HepG2 (cell line): Measurements from ENCODE around the gene SECTM1. TPM values are rescaled to one million over a fixed set of nuclear protein-coding genes. Genes with fewer than 3 reads are reported as not detected.

ENCODE experiments used
- ATM ChIP-seq: fragments of 450-650 bp; IDR thresholded peaks from 2 replicates; pipeline ENCODE4 v1.7.1; 2017; ENCODE audit warnings: mild to moderate bottlenecking, borderline replicate concordance
- CCDC6 ChIP-seq: sonication (generic); formaldehyde crosslinking; IDR thresholded peaks from 2 replicates; pipeline ENCODE4 v1.8.1; 2022; ENCODE audit warnings: mild to moderate bottlenecking, missing genetic modification reagents, moderate library complexity
- FOXO1 ChIP-seq: sonication (generic); formaldehyde crosslinking; IDR thresholded peaks from 2 replicates; pipeline ENCODE4 v1.4.0; 2020; ENCODE audit warnings: missing genetic modification reagents
- NFAT5 ChIP-seq: sonication (generic); formaldehyde crosslinking; IDR thresholded peaks from 2 replicates; pipeline ENCODE4 v1.4.0; 2020; ENCODE audit warnings: missing genetic modification reagents
- RFXANK ChIP-seq: IDR thresholded peaks from 2 replicates; pipeline ENCODE4 v1.6.1; 2016
- SIX4 ChIP-seq: sonication (generic); formaldehyde crosslinking; IDR thresholded peaks from 2 replicates; pipeline ENCODE4 v1.4.0; 2020; ENCODE audit warnings: missing genetic modification reagents
- TOPORS ChIP-seq: sonication (generic); formaldehyde crosslinking; IDR thresholded peaks from 2 replicates; pipeline ENCODE4 v1.8.0; 2023; ENCODE audit warnings: mild to moderate bottlenecking, missing genetic modification reagents
- YY1 ChIP-seq: IDR thresholded peaks from 2 replicates; pipeline ENCODE4 v1.6.1; 2011; ENCODE audit warnings: low read length, low read depth, moderate library complexity, mild to moderate bottlenecking; ENCODE audit not compliant: insufficient read depth, insufficient replicate concordance
- ZC3H13 ChIP-seq: sonication (generic); formaldehyde crosslinking; IDR thresholded peaks from 2 replicates; pipeline ENCODE4 v1.8.1; 2023; ENCODE audit warnings: mild to moderate bottlenecking, missing genetic modification reagents, moderate library complexity
- ZFX ChIP-seq: sonication (generic); formaldehyde crosslinking; IDR thresholded peaks from 2 replicates; pipeline ENCODE4 v1.4.0; 2020; ENCODE audit warnings: mild to moderate bottlenecking, low read depth, missing genetic modification reagents, moderate library complexity
- ZIK1 ChIP-seq: sonication (generic); formaldehyde crosslinking; IDR thresholded peaks from 2 replicates; pipeline ENCODE4 v1.5.0; 2020; ENCODE audit warnings: mild to moderate bottlenecking, low read depth, missing genetic modification reagents, borderline replicate concordance
- ZNF136 ChIP-seq: sonication (generic); formaldehyde crosslinking; IDR thresholded peaks from 2 replicates; pipeline ENCODE4 v1.8.1; 2022; ENCODE audit warnings: low read depth, mild to moderate bottlenecking, moderate library complexity, missing genetic modification reagents
- ZNF275 ChIP-seq: sonication (generic); formaldehyde crosslinking; IDR thresholded peaks from 2 replicates; pipeline ENCODE4 v1.8.0; 2022; ENCODE audit warnings: missing genetic modification reagents, mild to moderate bottlenecking, inconsistent platforms, borderline replicate concordance
- ZNF343 ChIP-seq: sonication (generic); formaldehyde crosslinking; IDR thresholded peaks from 2 replicates; pipeline ENCODE4 v1.4.0; 2020; ENCODE audit warnings: mild to moderate bottlenecking, missing genetic modification reagents
- ZNF414 ChIP-seq: sonication (generic); formaldehyde crosslinking; IDR thresholded peaks from 2 replicates; pipeline ENCODE4 v1.5.0; 2020; ENCODE audit warnings: missing genetic modification reagents
- ZNF557 ChIP-seq: sonication (generic); formaldehyde crosslinking; IDR thresholded peaks from 2 replicates; pipeline ENCODE4 v1.4.0; 2020; ENCODE audit warnings: missing genetic modification reagents
- polyA plus RNA-seq, 8 experiments: library from polyadenylated mRNA; depleted of rRNA in 3 of 8; stranded (reverse) in 7 of 8; unstranded in 1 of 8; fragments of >200 nt; fragmentation: Illumina TruSeq in 4 of 8; extraction: Trizol in 4 of 8; gene quantifications; 2 replicates each; pipeline versions ENCODE4 v1.2.1 to v1.2.3, GENCODE V29; 2011 to 2016; ENCODE audit warnings: low read depth in 4 of 8, missing spikeins in 1 of 8, mixed read lengths in 1 of 8; ENCODE audit not compliant: insufficient read depth in 1 of 8
- total RNA-seq, 5 experiments: library from RNA; depleted of rRNA; stranded (reverse); fragments of >200 nt; fragmentation: Illumina TruSeq; extraction: Trizol; gene quantifications; 2 replicates each; pipeline ENCODE4 v1.2.3, GENCODE V29; 2016; ENCODE audit warnings: low read depth in 1 of 5
- TF ChIP-seq, protein P1 (sequence below): sonication (generic); formaldehyde crosslinking; IDR thresholded peaks from 2 replicates; pipeline ENCODE4 v1.5.0; 2020; ENCODE audit warnings: mild to moderate bottlenecking, missing genetic modification reagents, borderline replicate concordance

The SECTM1 gene
- total and polyA plus RNA-seq, 2 of the 13 experiments (the other 11 are each of a cell fraction or from before 2014, with no cell fraction given), result 3.5 to 5.3 TPM

- peak; percentile 90; the same call in 1 of the 2 replicates for TF ChIP-seq NFAT5
- TF ChIP-seq ZNF414 (CRISPR knock-in tag), result peak; percentile 77; the same call in 1 of the 2 replicates
- no peak for TF ChIP-seq ATM
- peak; percentile 91; the same call in 1 of the 2 replicates for TF ChIP-seq CCDC6 (CRISPR knock-in tag)
- peak; percentile 88 for TF ChIP-seq ZIK1 (CRISPR knock-in tag)
- peak; percentile 84; the same call in 1 of the 2 replicates for TF ChIP-seq ZNF136
- TF ChIP-seq ZC3H13 (CRISPR knock-in tag), result no peak
- peak; percentile 89; the same call in 1 of the 2 replicates for TF ChIP-seq RFXANK (CRISPR knock-in tag)
- peak; percentile 54; the same call in 1 of the 2 replicates for TF ChIP-seq ZNF275 (CRISPR knock-in tag)
- peak; percentile 92 for TF ChIP-seq ZNF343 (CRISPR knock-in tag)
- TF ChIP-seq ZNF557 (CRISPR knock-in tag), result 0 out of 2 replicates have a peak, but pooled peaks have one; percentile 68
- no peak for TF ChIP-seq SIX4
- peak; percentile 45 for TF ChIP-seq FOXO1 (CRISPR knock-in tag)
- peak; percentile 97 for TF ChIP-seq ZFX (CRISPR knock-in tag)
- TF ChIP-seq YY1, result peak; percentile 95
- TF ChIP-seq, protein P1, sequence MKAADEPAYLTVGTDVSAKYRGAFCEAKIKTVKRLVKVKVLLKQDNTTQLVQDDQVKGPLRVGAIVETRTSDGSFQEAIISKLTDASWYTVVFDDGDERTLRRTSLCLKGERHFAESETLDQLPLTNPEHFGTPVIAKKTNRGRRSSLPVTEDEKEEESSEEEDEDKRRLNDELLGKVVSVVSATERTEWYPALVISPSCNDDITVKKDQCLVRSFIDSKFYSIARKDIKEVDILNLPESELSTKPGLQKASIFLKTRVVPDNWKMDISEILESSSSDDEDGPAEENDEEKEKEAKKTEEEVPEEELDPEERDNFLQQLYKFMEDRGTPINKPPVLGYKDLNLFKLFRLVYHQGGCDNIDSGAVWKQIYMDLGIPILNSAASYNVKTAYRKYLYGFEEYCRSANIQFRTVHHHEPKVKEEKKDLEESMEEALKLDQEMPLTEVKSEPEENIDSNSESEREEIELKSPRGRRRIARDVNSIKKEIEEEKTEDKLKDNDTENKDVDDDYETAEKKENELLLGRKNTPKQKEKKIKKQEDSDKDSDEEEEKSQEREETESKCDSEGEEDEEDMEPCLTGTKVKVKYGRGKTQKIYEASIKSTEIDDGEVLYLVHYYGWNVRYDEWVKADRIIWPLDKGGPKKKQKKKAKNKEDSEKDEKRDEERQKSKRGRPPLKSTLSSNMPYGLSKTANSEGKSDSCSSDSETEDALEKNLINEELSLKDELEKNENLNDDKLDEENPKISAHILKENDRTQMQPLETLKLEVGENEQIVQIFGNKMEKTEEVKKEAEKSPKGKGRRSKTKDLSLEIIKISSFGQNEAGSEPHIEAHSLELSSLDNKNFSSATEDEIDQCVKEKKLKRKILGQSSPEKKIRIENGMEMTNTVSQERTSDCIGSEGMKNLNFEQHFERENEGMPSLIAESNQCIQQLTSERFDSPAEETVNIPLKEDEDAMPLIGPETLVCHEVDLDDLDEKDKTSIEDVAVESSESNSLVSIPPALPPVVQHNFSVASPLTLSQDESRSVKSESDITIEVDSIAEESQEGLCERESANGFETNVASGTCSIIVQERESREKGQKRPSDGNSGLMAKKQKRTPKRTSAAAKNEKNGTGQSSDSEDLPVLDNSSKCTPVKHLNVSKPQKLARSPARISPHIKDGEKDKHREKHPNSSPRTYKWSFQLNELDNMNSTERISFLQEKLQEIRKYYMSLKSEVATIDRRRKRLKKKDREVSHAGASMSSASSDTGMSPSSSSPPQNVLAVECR (CRISPR knock-in tag), result peak; percentile 94
- TF ChIP-seq TOPORS (CRISPR knock-in tag), result peak; percentile 82; the same call in 1 of the 2 replicates
These were observed 60.0 kb downstream of the SECTM1 start, which contains the start of gene CSNK1D (continued) for GRCh38 chr17:82273327-82274133.
